GM15510 (cell line): ENCODE results near the gene ELOVL6.

Experiments used
- POLR2A ChIP-seq: IDR thresholded peaks from 3 replicates; pipeline ENCODE4 v1.6.1; 2011; ENCODE audit warnings: borderline replicate concordance; ENCODE audit not compliant: insufficient read length; ENCODE audit errors: extremely low read depth

Gene ELOVL6

GRCh38 chr4:110084154-110084553 lies 114.3 kb downstream of the ELOVL6 start:
- no peak for TF ChIP-seq POLR2A

- no peak for TF ChIP-seq POLR2A
These were observed 122.5 kb downstream of the ELOVL6 start for GRCh38 chr4:110075891-110076290.

- no peak for TF ChIP-seq POLR2A
These were observed 123.2 kb downstream of the ELOVL6 start for GRCh38 chr4:110075083-110075738.

- no peak for TF ChIP-seq POLR2A
These were observed 123.8 kb downstream of the ELOVL6 start for GRCh38 chr4:110074570-110074969.

- TF ChIP-seq POLR2A, result no peak
These were observed 125.2 kb downstream of the ELOVL6 start for GRCh38 chr4:110073053-110073845.

GRCh38 chr4:110071466-110071865 lies 126.9 kb downstream of the ELOVL6 start:
- no peak for TF ChIP-seq POLR2A

- no peak for TF ChIP-seq POLR2A
These were observed 130.2 kb downstream of the ELOVL6 start for GRCh38 chr4:110068248-110068647.

- no peak for TF ChIP-seq POLR2A
These were observed 133.5 kb downstream of the ELOVL6 start for GRCh38 chr4:110064934-110065333.

GRCh38 chr4:110064295-110064694 lies 134.1 kb downstream of the ELOVL6 start:
- TF ChIP-seq POLR2A, result no peak

- no peak for TF ChIP-seq POLR2A
These were observed 136.2 kb downstream of the ELOVL6 start for GRCh38 chr4:110062166-110062565.

- no peak for TF ChIP-seq POLR2A
These were observed 137.3 kb downstream of the ELOVL6 start for GRCh38 chr4:110061076-110061475.

GRCh38 chr4:110059556-110060191 lies 138.7 kb downstream of the ELOVL6 start:
- no peak for TF ChIP-seq POLR2A

GRCh38 chr4:110058677-110059076 lies 139.7 kb downstream of the ELOVL6 start:
- no peak for TF ChIP-seq POLR2A

- TF ChIP-seq POLR2A, result no peak
These were observed 143.2 kb downstream of the ELOVL6 start for GRCh38 chr4:110055158-110055768.
